GM12878 (cell line): ENCODE results near the gene TRAPPC3. TPM values are rescaled to one million over a fixed set of nuclear protein-coding genes. Genes with fewer than 3 reads are reported as not detected.

Experiments used
- ATAC-seq: fragments of 200-7000 bp; cut with Tn5 transposase; 3 replicates; pipeline ENCODE4 v1.9.1; 2020; ENCODE audit warnings: mild to moderate bottlenecking, moderate library complexity
- BruUV-seq: library from RNA; stranded (reverse); fragments of 400-500 nt; replicated peaks from 2 replicates; lab custom pipeline; 2021; lab: Mats Ljungman, UMichigan
- CTCF ChIA-PET: fragments of 300-600 bp; sonication (Branson Sonifier 250); formaldehyde crosslinking; extraction: SDS; loops from one replicate; lab custom pipeline; 2021; ENCODE audit warnings: inconsistent platforms; lab: Yijun Ruan, JAX
- POLR2A ChIA-PET: fragments of 350-600 bp; formaldehyde crosslinking; extraction: SDS; loops from one replicate; lab custom pipeline; 2021; ENCODE audit warnings: inconsistent platforms; lab: Charles Lee
- RAD21 ChIA-PET: fragments of 300-600 bp; sonication (Branson Sonifier 250); formaldehyde crosslinking; loops from one replicate; lab custom pipeline; 2023; ENCODE audit warnings: antibody characterized with exemption; ENCODE audit not compliant: unreplicated experiment; lab: Charles Lee
- SMC1A ChIA-PET: fragments of 300-600 bp; sonication (Branson Sonifier 250); formaldehyde crosslinking; loops from one replicate; lab custom pipeline; 2023; ENCODE audit not compliant: unreplicated experiment, uncharacterized antibody; lab: Charles Lee
- DNase-seq: peaks from one replicate; pipeline ENCODE4 v3.0.0-alpha.2; 2011; ENCODE audit warnings: low read depth, low spot score
- FAIRE-seq: peaks from 3 replicates; lab custom pipeline; 2011; peaks lifted over from hg19 to GRCh38; lab: Jason Lieb, UNC
- H2AFZ ChIP-seq: 2 replicates; pipeline ENCODE4 v1.6.0; 2011; ENCODE audit warnings: low read depth, low read length, control low read depth; ENCODE audit not compliant: control insufficient read depth
- H3K27ac ChIP-seq: 2 replicates; pipeline ENCODE4 v1.5.1; 2011; ENCODE audit warnings: control low read depth; ENCODE audit not compliant: control insufficient read depth, insufficient read depth
- H3K27me3 ChIP-seq, 2 experiments: replicated peaks in 1 of 2; 2 replicates each; pipeline versions ENCODE4 v1.6.0 to v1.6.1; 2011; ENCODE audit warnings: low read length in 1 of 2; ENCODE audit not compliant: control insufficient read depth in 2 of 2, insufficient read depth in 2 of 2
- H3K36me3 ChIP-seq, 2 experiments: 2 replicates each; pipeline ENCODE4 v1.5.1; 2011; ENCODE audit warnings: low read length in 1 of 2; ENCODE audit not compliant: control insufficient read depth in 2 of 2, insufficient read depth in 2 of 2
- H3K4me1 ChIP-seq: 2 replicates; pipeline ENCODE4 v1.6.1; 2011; ENCODE audit warnings: mild to moderate bottlenecking, low read length, moderate library complexity, mixed read lengths; ENCODE audit not compliant: control insufficient read depth, insufficient read depth
- H3K4me2 ChIP-seq: 2 replicates; pipeline ENCODE4 v1.6.0; 2011; ENCODE audit warnings: control low read depth; ENCODE audit not compliant: control insufficient read depth, insufficient read depth
- H3K4me3 ChIP-seq: fragments of 200-600 bp; sonication (generic); 2 replicates; pipeline ENCODE4 v1.5.1; 2016
- H3K79me2 ChIP-seq: 2 replicates; pipeline ENCODE4 v1.6.0; 2011; ENCODE audit warnings: low read length; ENCODE audit not compliant: control insufficient read depth, insufficient read depth
- H3K9ac ChIP-seq: 2 replicates; pipeline ENCODE4 v1.8.0; 2011; ENCODE audit warnings: low read length, control low read depth, mixed read lengths; ENCODE audit not compliant: control insufficient read depth, insufficient read depth
- H3K9me3 ChIP-seq: replicated peaks from 3 replicates; pipeline ENCODE4 v1.5.1; 2011; ENCODE audit warnings: mild to moderate bottlenecking, low read length; ENCODE audit not compliant: control insufficient read depth, insufficient read depth
- H4K20me1 ChIP-seq: 2 replicates; pipeline ENCODE4 v1.6.0; 2011; ENCODE audit not compliant: control insufficient read depth, insufficient read depth
- BHLHE40 ChIP-seq, 2 experiments: fragments of 450-650 bp in 1 of 2; IDR thresholded peaks; 2 replicates each; pipeline ENCODE4 v1.6.1; 2011 to 2017; ENCODE audit warnings: low read depth in 2 of 2, borderline replicate concordance in 1 of 2, improper control_type of control experiment in 1 of 2, low read length in 1 of 2, mild to moderate bottlenecking in 1 of 2
- CUX1 ChIP-seq: IDR thresholded peaks from 2 replicates; pipeline ENCODE4 v1.6.1; 2012; ENCODE audit warnings: improper control_type of control experiment, low read depth, low read length; ENCODE audit not compliant: insufficient replicate concordance
- ESRRA ChIP-seq: IDR thresholded peaks from 2 replicates; pipeline ENCODE4 v1.6.1; 2012; ENCODE audit warnings: mild to moderate bottlenecking, low read length, improper control_type of control experiment
- EZH2 ChIP-seq: IDR thresholded peaks from 2 replicates; pipeline ENCODE4 v1.6.1; 2012; ENCODE audit warnings: low read depth, mild to moderate bottlenecking, control low read depth, inconsistent platforms, low read length, borderline replicate concordance; ENCODE audit not compliant: control insufficient read depth
- HSF1 ChIP-seq: fragments of 150-350 bp; IDR thresholded peaks from 2 replicates; pipeline ENCODE4 v1.6.1; 2014; ENCODE audit warnings: mild to moderate bottlenecking, low read depth, low read length
- MLLT1 ChIP-seq: fragments of 450-650 bp; IDR thresholded peaks from 2 replicates; pipeline ENCODE4 v1.6.1; 2016; ENCODE audit warnings: mild to moderate bottlenecking
- NFYA ChIP-seq: IDR thresholded peaks from 2 replicates; pipeline ENCODE4 v1.6.1; 2011; ENCODE audit warnings: low read depth, mild to moderate bottlenecking, low read length, improper control_type of control experiment, borderline replicate concordance
- PAX8 ChIP-seq: fragments of 450-650 bp; IDR thresholded peaks from 2 replicates; pipeline ENCODE4 v1.6.1; 2017; ENCODE audit warnings: mild to moderate bottlenecking, moderate library complexity
- ZNF24 ChIP-seq: fragments of 450-650 bp; IDR thresholded peaks from 2 replicates; pipeline ENCODE4 v1.6.1; 2017; ENCODE audit warnings: antibody characterized with exemption, mild to moderate bottlenecking
- ZNF592 ChIP-seq: fragments of 450-650 bp; IDR thresholded peaks from 2 replicates; pipeline ENCODE4 v1.6.1; 2017; ENCODE audit warnings: mild to moderate bottlenecking, moderate library complexity
- ZNF622 ChIP-seq: fragments of 450-650 bp; IDR thresholded peaks from 2 replicates; pipeline ENCODE4 v1.6.1; 2017; ENCODE audit warnings: mild to moderate bottlenecking, inconsistent platforms
- WGBS: methylation state at CpG from one replicate; pipeline ENCODE4 v1.1.6; 2016; ENCODE audit warnings: low lambda C conversion rate; ENCODE audit not compliant: insufficient replicate concordance, insufficient coverage; ENCODE audit errors: missing lambda C conversion rate; 5-methylcytosine and 5-hydroxymethylcytosine counted together
- in situ Hi-C: fragments of 300-500 bp; cut with MboI; formaldehyde crosslinking; loops from 9 replicates; pipeline ENCODE4 v1.14.3; 2018; ENCODE audit warnings: mixed read lengths
- intact Hi-C: fragments of 100-400 bp; cut with micrococcal nuclease; formaldehyde crosslinking; loops from one replicate; pipeline ENCODE4 v1.14.2; 2022; ENCODE audit not compliant: unreplicated experiment
- polyA plus RNA-seq, 11 experiments: library from polyadenylated mRNA; depleted of rRNA in 4 of 11; unstranded in 6 of 11; stranded (reverse) in 5 of 11; fragments of >200 nt; fragmentation: Nextera tagmentation in 4 of 11; fragmentation: Illumina TruSeq in 1 of 11; extraction: Ambion mirVana in 4 of 11; extraction: Trizol in 1 of 11; gene quantifications; 1 replicate in 1 of 11; 2 replicates in 10 of 11; pipeline versions ENCODE4 v1.2.1 to v1.2.3, GENCODE V29; 2011 to 2016; ENCODE audit warnings: inconsistent platforms in 2 of 11, missing spikeins in 2 of 11, low read depth in 1 of 11
- total RNA-seq, 4 experiments: library from RNA; depleted of rRNA in 3 of 4; stranded (reverse); fragments of >200 nt in 3 of 4; fragmentation: Illumina TruSeq in 1 of 4; extraction: Trizol in 1 of 4; gene quantifications; 2 replicates each; pipeline versions ENCODE4 v1.2.1 to v1.2.3, GENCODE V29; 2013 to 2021

TRAPPC3 gene
- total and polyA plus RNA-seq, 10 of the 15 experiments (the other 5 are each of a cell fraction or from before 2014, with no cell fraction given) = 14.7 to 122 (median 70.5) TPM

- Histone ChIP-seq H3K79me2 (no peaks in the 10 kb centered on the region), H3K9me3 (no peaks in the 10 kb centered on the region), H3K36me3 (no peaks in the 10 kb centered on the region), H3K4me3 (no peak overlapping the region), H3K27ac (no peak overlapping the region), H3K4me2 (no peak overlapping the region), H3K9ac (no peak overlapping the region), H4K20me1 (no peaks in the 10 kb centered on the region), H3K4me1 (no peaks in the 10 kb centered on the region), H2AFZ (no peak overlapping the region), H3K27me3 (no peaks in the 10 kb centered on the region; a peak in 2 of 4 replicates)
- RAD21 ChIA-PET = interaction anchor here (0.6 to 1.7 kb wide), 2 partner anchors 20 to 340 kb away, joined by 4 to 7 read pairs; no protein-coding TSS in a partner anchor
- CTCF ChIA-PET = interaction anchor here (1.1 kb wide), 1 partner anchor 19 kb away, joined by 3 read pairs; no protein-coding TSS in a partner anchor
- DNase-seq = no peak
- intact Hi-C loops = no loop called here
- WGBS = 64% methylated on average over 18 of the region's 18 CpGs
- BruUV-seq = no TSS peak
- POLR2A ChIA-PET = no interaction called here
- SMC1A ChIA-PET = interaction anchor here (1.1 kb wide), 1 partner anchor 99 kb away, joined by 3 read pairs; no protein-coding TSS in a partner anchor
- in situ Hi-C loops = no loop called here
- peak; percentile 44; the same call in 2 of the 3 replicates for ATAC-seq
- no peak for FAIRE-seq
- TF ChIP-seq ZNF24 (no peak), EZH2 (no peak), ZNF622 (no peak), BHLHE40 (IDR thresholded peaks at IDR 0.05; ENCODE audit: borderline replicate concordance in 1 of 2, low read depth in 2 of 2, low read length in 1 of 2) (no peak), MLLT1 (no peak), NFYA (no peak), CUX1 (no peak), PAX8 (no peak), ZNF592 (no peak), HSF1 (no peak), ESRRA (no peak)
Measured at GRCh38 chr1:36115200-36115669, 34.1 kb downstream of the TRAPPC3 start.
